Esophagus muscularis mucosa (tissue), 3 donors: ENCODE measurements around the gene TLDC2.

Source experiments
- CTCF ChIP-seq, 3 experiments: fragments of 200-600 bp in 2 of 3; fragments of 450-650 bp in 1 of 3; sonication (generic) in 2 of 3; IDR thresholded peaks; one replicate each; pipeline ENCODE4 v1.5.1; 2017 to 2019; ENCODE audit warnings: antibody characterized with exemption in 3 of 3, mild to moderate bottlenecking in 2 of 3, moderate library complexity in 1 of 3
- POLR2A ChIP-seq: fragments of 450-650 bp; IDR thresholded peaks from one replicate; pipeline ENCODE4 v1.6.1; 2017; ENCODE audit warnings: antibody characterized with exemption, moderate library complexity, mild to moderate bottlenecking, low read depth
- POLR2AphosphoS5 ChIP-seq, 2 donors: sonication (generic); formaldehyde crosslinking; IDR thresholded peaks; one replicate each; pipeline ENCODE4 v1.6.1; 2017; ENCODE audit warnings: antibody characterized with exemption in 2 of 2

GRCh38 chr20:36859282-36859555, 16.7 kb upstream of the TLDC2 start:
- TF ChIP-seq POLR2AphosphoS5 (IDR thresholded peaks at IDR 0.05) (no peak), CTCF (IDR thresholded peaks at IDR 0.05) (no peak), POLR2A (no peak)
